GM13977 (cell line): Measurements from ENCODE around the gene CALHM6.

Source experiments
- DNase-seq: peaks from one replicate; pipeline ENCODE4 v3.0.0; 2012; ENCODE audit warnings: low spot score
- in situ Hi-C: fragments of 300-500 bp; cut with MboI; formaldehyde crosslinking; loops from one replicate; pipeline ENCODE4 v1.12.0; 2022; ENCODE audit warnings: low sequenced_read_pairs, low pct_unique_long_range_greater_than_20kb, mixed read lengths, inconsistent platforms; ENCODE audit not compliant: unreplicated experiment
- TF ChIP-seq, protein P1 (sequence below): IDR thresholded peaks from 2 replicates; pipeline ENCODE4 v1.5.1; 2012; ENCODE audit warnings: mild to moderate bottlenecking, control low read depth; ENCODE audit not compliant: insufficient read depth; ENCODE audit errors: extremely low read depth, missing control alignments

CALHM6 gene

DNA sequence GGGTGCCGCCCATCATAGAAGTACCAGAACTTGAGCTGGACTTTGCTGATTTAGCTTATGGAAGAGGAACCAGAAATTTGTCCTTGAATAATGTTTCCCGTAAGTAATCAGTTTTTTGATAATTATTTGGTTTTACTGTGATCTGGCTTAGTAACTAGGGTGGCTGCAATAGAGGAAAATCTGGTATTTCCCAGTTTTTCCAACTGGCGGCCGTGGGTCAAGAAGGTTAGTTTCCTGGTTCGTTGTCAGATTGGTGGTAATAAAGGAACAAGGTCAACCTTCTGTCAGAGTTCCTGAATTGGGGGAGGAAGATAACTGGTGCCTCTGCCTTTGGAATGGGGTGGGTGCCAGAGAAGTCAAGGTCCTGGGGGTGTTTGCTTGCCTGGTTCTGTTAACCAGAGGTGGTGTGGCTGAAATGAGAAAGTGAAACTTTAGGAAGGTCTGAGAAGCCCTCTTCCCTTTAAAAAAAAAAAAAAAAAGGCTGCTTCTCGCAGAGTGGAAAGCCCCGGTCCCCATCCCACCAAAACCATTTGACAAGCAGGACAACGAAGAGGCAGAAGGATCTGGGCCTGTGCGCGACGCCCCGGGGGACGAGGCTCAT is at the start of gene CALHM6:
Gene CALHM6 (plus strand): TSS at position 45 of the 601 bp plus-strand sequence. CDS start 555 bp downstream, at position 600.
- no peak for DNase-seq
- in situ Hi-C loops, result no loop called here
- TF ChIP-seq, protein P1, sequence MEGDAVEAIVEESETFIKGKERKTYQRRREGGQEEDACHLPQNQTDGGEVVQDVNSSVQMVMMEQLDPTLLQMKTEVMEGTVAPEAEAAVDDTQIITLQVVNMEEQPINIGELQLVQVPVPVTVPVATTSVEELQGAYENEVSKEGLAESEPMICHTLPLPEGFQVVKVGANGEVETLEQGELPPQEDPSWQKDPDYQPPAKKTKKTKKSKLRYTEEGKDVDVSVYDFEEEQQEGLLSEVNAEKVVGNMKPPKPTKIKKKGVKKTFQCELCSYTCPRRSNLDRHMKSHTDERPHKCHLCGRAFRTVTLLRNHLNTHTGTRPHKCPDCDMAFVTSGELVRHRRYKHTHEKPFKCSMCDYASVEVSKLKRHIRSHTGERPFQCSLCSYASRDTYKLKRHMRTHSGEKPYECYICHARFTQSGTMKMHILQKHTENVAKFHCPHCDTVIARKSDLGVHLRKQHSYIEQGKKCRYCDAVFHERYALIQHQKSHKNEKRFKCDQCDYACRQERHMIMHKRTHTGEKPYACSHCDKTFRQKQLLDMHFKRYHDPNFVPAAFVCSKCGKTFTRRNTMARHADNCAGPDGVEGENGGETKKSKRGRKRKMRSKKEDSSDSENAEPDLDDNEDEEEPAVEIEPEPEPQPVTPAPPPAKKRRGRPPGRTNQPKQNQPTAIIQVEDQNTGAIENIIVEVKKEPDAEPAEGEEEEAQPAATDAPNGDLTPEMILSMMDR, result no peak

DNA sequence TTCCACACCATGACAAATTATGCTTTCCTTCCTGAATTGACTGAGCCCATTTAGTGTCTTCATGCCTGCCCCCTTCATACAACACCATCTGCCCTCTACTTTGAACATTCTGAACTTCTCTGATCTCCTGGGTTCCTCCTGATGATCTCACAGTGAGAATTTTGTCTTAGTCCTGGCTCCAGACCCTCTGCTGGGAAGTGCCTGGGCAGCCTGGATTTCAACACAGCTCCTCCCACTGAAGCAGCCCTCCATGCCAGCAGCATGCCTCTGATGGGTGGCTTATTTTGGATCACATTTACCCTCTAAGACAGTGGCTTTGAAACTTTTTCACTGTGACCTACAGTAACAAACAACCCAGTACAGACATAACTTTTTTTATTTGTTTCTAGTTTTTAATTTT is 48.9 kb upstream of the CALHM6 start:
- no peak for DNase-seq
- TF ChIP-seq, protein P1, result no peak
- in situ Hi-C loops, result no loop called here

DNA sequence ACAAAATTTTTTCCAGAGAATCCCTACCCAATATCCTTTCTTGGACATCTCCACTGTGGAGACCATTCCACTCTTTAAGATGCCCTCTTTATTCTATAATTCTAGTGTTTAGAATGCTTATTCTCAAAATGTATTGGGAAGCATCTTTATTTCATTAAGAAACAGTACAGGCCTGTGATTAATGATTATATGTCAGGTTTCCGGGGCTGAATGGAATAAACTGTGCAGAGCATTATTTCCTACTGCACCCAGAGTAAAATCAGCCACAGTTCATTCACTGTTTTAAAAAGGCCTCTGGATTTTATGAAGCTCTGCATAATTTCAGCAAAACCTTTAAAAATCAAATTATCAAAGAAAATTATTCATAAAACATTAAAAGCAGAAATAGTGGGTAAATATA is 47.8 kb upstream of the CALHM6 start:
- TF ChIP-seq, protein P1, result no peak

DNA sequence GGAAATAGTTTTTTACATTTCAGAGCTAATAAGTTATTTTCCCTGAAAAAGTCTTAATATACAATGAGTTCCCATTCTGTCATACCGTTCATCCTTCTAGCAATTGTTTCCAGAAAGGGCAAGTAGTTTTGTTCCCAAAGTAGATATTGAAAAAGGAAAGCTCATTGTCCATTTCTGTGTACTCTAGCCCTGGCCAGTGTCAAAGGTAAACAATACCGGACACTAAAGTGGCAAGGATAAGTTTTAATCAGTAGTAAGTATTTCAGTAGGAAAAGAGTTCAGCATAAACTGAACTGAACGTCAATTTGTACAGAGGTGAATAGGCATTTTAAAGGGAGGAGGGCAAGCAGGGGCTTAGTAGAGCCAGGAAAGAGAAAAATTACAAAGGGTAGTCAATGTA is 43.5 kb upstream of the CALHM6 start:
- in situ Hi-C loops, result no loop called here
- DNase-seq, result no peak
- TF ChIP-seq, protein P1, result no peak

More for the DNA sequence above, 47.8 kb upstream of the CALHM6 start:
- DNase-seq, result no peak
- in situ Hi-C loops, result no loop called here

DNA sequence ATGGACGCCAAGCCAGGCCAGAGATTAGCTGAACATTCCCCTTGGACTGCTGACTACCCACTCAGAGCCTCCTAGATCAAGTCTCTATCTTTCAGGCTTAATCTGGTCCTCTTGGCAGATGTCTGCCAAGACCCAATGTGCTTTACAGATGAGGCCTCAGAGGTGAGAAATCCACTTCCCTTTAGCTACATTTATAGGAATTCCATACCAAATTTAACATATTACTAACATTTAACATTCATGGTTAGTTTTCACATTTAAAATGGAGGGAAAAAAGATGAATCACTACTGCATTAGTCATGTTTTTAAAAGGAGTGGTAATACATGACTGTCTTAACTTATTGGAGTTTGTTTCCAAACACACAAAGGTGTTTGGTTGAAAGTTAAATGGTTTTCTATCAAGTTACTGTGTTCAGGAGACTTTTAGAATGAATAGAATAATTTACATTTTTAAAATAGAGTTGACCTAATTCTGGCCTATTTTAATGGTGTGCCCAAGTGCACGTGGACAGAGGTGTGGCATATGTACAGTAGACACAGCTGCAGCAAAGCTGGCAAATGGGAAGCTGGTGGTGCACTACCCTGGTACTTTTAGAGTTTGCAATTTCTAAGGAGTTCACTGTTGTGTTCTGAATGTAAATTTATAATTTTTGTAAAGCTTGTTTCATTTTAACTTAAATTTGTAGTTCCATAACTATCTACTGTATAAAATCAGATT is 41.9 kb upstream of the CALHM6 start:
- TF ChIP-seq, protein P1, result no peak
- DNase-seq, result no peak
- in situ Hi-C loops, result no loop called here

DNA sequence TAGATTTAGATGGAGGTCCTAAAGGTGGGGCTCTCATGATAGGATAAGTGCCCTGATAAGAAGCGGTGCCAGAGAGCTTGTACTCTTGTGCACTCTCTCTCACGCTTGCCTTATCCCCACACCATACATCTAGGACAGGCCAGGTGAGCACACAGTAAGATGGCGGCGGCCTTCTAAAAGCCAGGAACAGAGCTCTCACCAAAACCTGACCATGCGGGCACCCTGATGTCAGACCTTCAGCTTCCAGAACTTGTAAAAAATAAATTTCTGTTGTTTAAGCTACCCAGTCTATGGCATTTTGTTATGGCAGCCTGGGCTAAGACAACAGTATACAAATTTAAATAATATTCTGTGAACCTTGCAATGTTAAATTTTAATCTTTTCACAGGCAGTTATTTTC is 40.8 kb upstream of the CALHM6 start:
- DNase-seq, result no peak
- in situ Hi-C loops, result no loop called here
- TF ChIP-seq, protein P1, result no peak
